OCI-LY1 (cell line): ENCODE measurements around the gene STAG1.
"Not testable (repeated sequence)": the region's sequence is repeated elsewhere in the genome, so short reads cannot be mapped to it uniquely, and the experiment has no call there.

Experiments
- H2AFZ ChIP-seq: fragments of 200-600 bp; sonication (generic), shearing (Covaris generic); 2 replicates; pipeline ENCODE4 v1.6.0; 2014; ENCODE audit warnings: antibody characterized with exemption, mild to moderate bottlenecking, low read length
- H3F3A ChIP-seq: fragments of 200-600 bp; sonication (generic), shearing (Covaris generic); 2 replicates; pipeline ENCODE4 v1.6.0; 2014; ENCODE audit warnings: mild to moderate bottlenecking, antibody characterized with exemption, low read length, moderate library complexity; ENCODE audit not compliant: insufficient read depth
- H3K27ac ChIP-seq: fragments of 200-600 bp; sonication (generic); 2 replicates; pipeline ENCODE4 v1.5.1; 2014; ENCODE audit warnings: low read length, mixed run types, mild to moderate bottlenecking, low read depth; ENCODE audit not compliant: poor library complexity, severe bottlenecking
- H3K27me3 ChIP-seq: fragments of 200-600 bp; sonication (generic); 2 replicates; pipeline ENCODE4 v1.6.0; 2014; ENCODE audit warnings: antibody characterized with exemption, mild to moderate bottlenecking, low read length, moderate library complexity; ENCODE audit not compliant: insufficient read depth
- H3K36me3 ChIP-seq: fragments of 200-600 bp; sonication (generic); 2 replicates; pipeline ENCODE4 v1.6.1; 2014; ENCODE audit warnings: mild to moderate bottlenecking, antibody characterized with exemption, low read length, moderate library complexity, mixed read lengths; ENCODE audit not compliant: insufficient read depth
- H3K4me1 ChIP-seq: fragments of 200-600 bp; sonication (generic); 2 replicates; pipeline ENCODE4 v1.5.1; 2014; ENCODE audit warnings: mild to moderate bottlenecking, low read length, moderate library complexity; ENCODE audit not compliant: insufficient read depth, severe bottlenecking
- H3K4me2 ChIP-seq: fragments of 200-600 bp; sonication (generic), shearing (Covaris generic); 2 replicates; pipeline ENCODE4 v1.6.1; 2014; ENCODE audit warnings: low read length
- H3K4me3 ChIP-seq: fragments of 200-600 bp; sonication (generic); 2 replicates; pipeline ENCODE4 v1.5.1; 2014; ENCODE audit warnings: low read length, low read depth, mild to moderate bottlenecking, mixed read lengths; ENCODE audit not compliant: poor library complexity, severe bottlenecking
- H3K79me2 ChIP-seq: fragments of 200-600 bp; shearing (Covaris generic); 2 replicates; pipeline ENCODE4 v1.6.1; 2016; ENCODE audit warnings: mixed run types, low read length, mixed read lengths; ENCODE audit not compliant: insufficient read depth
- H3K9ac ChIP-seq: fragments of 200-600 bp; sonication (generic), shearing (Covaris generic); 2 replicates; pipeline ENCODE4 v1.6.1; 2014; ENCODE audit warnings: mild to moderate bottlenecking, low read length, mixed read lengths
- H3K9me2 ChIP-seq: fragments of 200-600 bp; sonication (generic), shearing (Covaris generic); 2 replicates; pipeline ENCODE4 v1.6.1; 2014; ENCODE audit warnings: low read depth, mild to moderate bottlenecking, low read length, mixed read lengths
- H3K9me3 ChIP-seq: fragments of 200-600 bp; shearing (Covaris generic); 2 replicates; pipeline ENCODE4 v1.6.1; 2014; ENCODE audit warnings: low read length, mixed read lengths
- H4K20me1 ChIP-seq: fragments of 200-600 bp; sonication (generic), shearing (Covaris generic); 2 replicates; pipeline ENCODE4 v1.6.0; 2016; ENCODE audit warnings: mild to moderate bottlenecking, low read length; ENCODE audit not compliant: insufficient read depth
- EZH2 ChIP-seq: fragments of 200-600 bp; sonication (generic), shearing (Covaris generic); IDR thresholded peaks from 2 replicates; pipeline ENCODE4 v1.8.0; 2017; ENCODE audit warnings: borderline replicate concordance, mixed run types, mild to moderate bottlenecking, antibody characterized with exemption, low read length, moderate library complexity, mixed read lengths
- TF ChIP-seq, protein P1 (sequence below): fragments of 200-600 bp; sonication (generic), shearing (Covaris generic); IDR thresholded peaks from 2 replicates; pipeline ENCODE4 v1.5.1; 2017; ENCODE audit warnings: mild to moderate bottlenecking, antibody characterized with exemption, low read length, moderate library complexity, mixed read lengths

The STAG1 gene

DNA sequence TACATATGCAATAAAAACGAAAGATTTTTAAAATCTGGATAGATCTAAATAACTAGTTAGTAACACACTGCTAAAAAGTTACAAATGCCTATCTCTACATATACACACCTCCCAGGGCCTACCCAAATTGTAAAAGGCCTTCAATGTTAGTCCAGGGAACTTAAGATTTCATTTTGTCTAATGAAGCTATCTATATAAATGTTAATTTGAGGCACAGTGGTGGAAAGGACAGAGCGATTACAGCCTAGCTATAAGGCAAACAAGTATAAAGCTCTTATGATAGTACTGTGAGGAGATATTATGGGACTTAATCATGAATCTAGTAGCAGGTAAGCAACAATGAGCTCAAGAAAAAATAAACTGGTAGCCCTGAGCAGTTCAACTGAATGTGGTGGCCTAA lies 101.7 kb downstream of the STAG1 start:
- Histone ChIP-seq H3K4me1 (no peaks in the 10 kb centered on the region), H3K9me2 (no peaks in the 10 kb centered on the region), H3K27me3 (no peaks in the 10 kb centered on the region), H3K9ac (no peak overlapping the region), H3K4me2 (no peak overlapping the region), H3K27ac (no peak overlapping the region), H3K9me3 (peaks cover 22% of the 10 kb centered on the region), H2AFZ (no peak overlapping the region), H4K20me1 (no peaks in the 10 kb centered on the region), H3F3A (no peaks in the 10 kb centered on the region), H3K4me3 (no peak overlapping the region), H3K36me3 (peaks cover 16% of the 10 kb centered on the region), H3K79me2 (peaks cover 74% of the 10 kb centered on the region)
- TF ChIP-seq, protein P1, sequence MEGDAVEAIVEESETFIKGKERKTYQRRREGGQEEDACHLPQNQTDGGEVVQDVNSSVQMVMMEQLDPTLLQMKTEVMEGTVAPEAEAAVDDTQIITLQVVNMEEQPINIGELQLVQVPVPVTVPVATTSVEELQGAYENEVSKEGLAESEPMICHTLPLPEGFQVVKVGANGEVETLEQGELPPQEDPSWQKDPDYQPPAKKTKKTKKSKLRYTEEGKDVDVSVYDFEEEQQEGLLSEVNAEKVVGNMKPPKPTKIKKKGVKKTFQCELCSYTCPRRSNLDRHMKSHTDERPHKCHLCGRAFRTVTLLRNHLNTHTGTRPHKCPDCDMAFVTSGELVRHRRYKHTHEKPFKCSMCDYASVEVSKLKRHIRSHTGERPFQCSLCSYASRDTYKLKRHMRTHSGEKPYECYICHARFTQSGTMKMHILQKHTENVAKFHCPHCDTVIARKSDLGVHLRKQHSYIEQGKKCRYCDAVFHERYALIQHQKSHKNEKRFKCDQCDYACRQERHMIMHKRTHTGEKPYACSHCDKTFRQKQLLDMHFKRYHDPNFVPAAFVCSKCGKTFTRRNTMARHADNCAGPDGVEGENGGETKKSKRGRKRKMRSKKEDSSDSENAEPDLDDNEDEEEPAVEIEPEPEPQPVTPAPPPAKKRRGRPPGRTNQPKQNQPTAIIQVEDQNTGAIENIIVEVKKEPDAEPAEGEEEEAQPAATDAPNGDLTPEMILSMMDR, result no peak
- no peak for TF ChIP-seq EZH2

DNA sequence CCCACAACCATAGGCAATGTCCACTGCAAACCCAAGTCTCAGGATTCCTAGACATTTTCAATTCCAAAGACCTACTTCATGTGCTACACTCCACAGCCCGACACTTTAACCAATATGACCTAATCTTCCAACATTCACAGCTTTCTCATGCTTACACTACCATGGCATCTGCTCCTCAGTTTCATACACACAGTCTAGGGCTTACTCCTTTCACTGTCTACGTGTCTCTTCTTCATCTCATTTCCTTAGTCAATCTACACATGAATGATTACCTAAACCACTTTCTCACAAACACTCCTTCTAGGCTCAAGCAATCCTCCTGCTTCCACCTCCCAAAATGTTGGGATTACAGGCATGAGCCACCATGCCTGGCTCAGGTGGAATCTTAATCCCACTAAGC lies 106.3 kb downstream of the STAG1 start:
- Histone ChIP-seq H2AFZ (no peak overlapping the region), H3K36me3 (no peaks in the 10 kb centered on the region), H3K9ac (no peak overlapping the region), H4K20me1 (no peaks in the 10 kb centered on the region), H3K79me2 (peaks cover 58% of the 10 kb centered on the region), H3K4me2 (no peak overlapping the region), H3K9me2 (no peaks in the 10 kb centered on the region), H3K9me3 (no peaks in the 10 kb centered on the region), H3K27me3 (no peaks in the 10 kb centered on the region), H3F3A (no peaks in the 10 kb centered on the region), H3K27ac (no peak overlapping the region), H3K4me1 (no peaks in the 10 kb centered on the region), H3K4me3 (no peak overlapping the region)
- TF ChIP-seq, protein P1, result no peak

DNA sequence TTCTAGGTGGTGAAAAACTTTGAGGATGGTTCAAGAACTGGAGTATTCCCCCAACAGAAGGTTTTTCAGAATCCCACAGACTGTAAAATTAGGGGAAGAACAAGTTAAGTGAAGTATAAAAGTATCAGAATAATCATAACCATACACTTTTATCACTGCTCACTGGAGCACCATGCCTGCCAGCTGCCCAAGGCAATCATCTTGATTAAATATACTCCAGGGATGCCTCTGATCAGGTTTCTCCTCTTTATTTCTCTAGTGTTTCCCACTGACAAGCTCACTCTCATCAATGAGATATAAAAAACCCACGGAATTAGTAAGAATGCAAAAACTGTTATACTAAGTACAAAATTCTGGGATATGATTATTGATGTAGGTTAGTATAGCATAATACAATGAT lies 108.0 kb downstream of the STAG1 start:
- Histone ChIP-seq H3K36me3 (no peaks in the 10 kb centered on the region), H3K4me1 (no peaks in the 10 kb centered on the region), H3K9me2 (no peaks in the 10 kb centered on the region), H2AFZ (no peak overlapping the region), H4K20me1 (no peaks in the 10 kb centered on the region), H3K4me2 (no peak overlapping the region), H3K9ac (no peak overlapping the region), H3K27me3 (no peaks in the 10 kb centered on the region), H3K4me3 (no peak overlapping the region), H3K27ac (no peak overlapping the region), H3K9me3 (no peaks in the 10 kb centered on the region), H3F3A (no peaks in the 10 kb centered on the region), H3K79me2 (peaks cover 64% of the 10 kb centered on the region)
- no peak for TF ChIP-seq EZH2
- TF ChIP-seq, protein P1, result no peak

DNA sequence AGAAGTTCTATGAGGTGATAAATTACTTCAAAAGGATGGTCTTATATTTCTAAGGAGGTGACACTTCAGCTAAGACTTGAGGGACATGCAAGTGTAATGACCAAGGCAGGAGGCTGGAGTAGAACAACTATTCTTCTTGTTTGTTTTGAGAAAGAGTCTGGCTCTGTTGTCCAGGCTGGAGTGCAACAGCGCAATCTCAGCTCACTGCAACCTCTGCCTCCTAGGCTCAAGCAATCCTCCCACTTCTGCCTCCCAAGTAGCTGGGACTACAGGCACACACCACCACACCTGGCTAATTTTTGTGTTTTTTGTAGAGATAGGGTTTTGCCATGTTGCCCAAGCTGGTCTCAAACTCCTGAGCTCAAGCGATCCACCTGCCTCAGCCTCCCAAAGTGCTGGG lies 108.8 kb downstream of the STAG1 start:
- H3K9ac ChIP-seq, H3K9me3 ChIP-seq, H2AFZ ChIP-seq, H4K20me1 ChIP-seq, H3K4me3 ChIP-seq, H3F3A ChIP-seq, H3K27me3 ChIP-seq, H3K9me2 ChIP-seq, H3K4me1 ChIP-seq, H3K36me3 ChIP-seq, H3K27ac ChIP-seq, H3K4me2 ChIP-seq: not testable (repeated sequence)
- H3K79me2 ChIP-seq, result peaks cover 64% of the 10 kb centered on the region
